Liver (tissue), 9 donors: ENCODE results near the gene ZER1. TPM values are rescaled to one million over a fixed set of nuclear protein-coding genes. Genes with fewer than 3 reads are reported as not detected.

Source experiments
- DNase-seq: peaks from one replicate; pipeline ENCODE4 v3.0.0-alpha.2; 2017; ENCODE audit warnings: low spot score
- H3K27ac ChIP-seq, 2 donors: one replicate each; pipeline ENCODE4 v1.7.0; 2013; ENCODE audit warnings: inconsistent platforms in 2 of 2, low read length in 2 of 2, control low read depth in 1 of 2, low read depth in 1 of 2, mild to moderate bottlenecking in 1 of 2
- H3K27me3 ChIP-seq, 4 donors: one replicate each; pipeline versions ENCODE4 v1.6.1 to v1.7.0; 2013; ENCODE audit warnings: low read length in 3 of 4, inconsistent platforms in 1 of 4, mild to moderate bottlenecking in 1 of 4, moderate library complexity in 1 of 4; ENCODE audit not compliant: control insufficient read depth in 4 of 4, insufficient read depth in 4 of 4
- H3K36me3 ChIP-seq, 4 donors: one replicate each; pipeline versions ENCODE4 v1.6.1 to v1.7.0; 2013; ENCODE audit warnings: low read length in 3 of 4, mild to moderate bottlenecking in 3 of 4, low read depth in 1 of 4, moderate library complexity in 1 of 4; ENCODE audit not compliant: control insufficient read depth in 4 of 4, insufficient read depth in 3 of 4
- H3K4me1 ChIP-seq, 4 donors: one replicate each; pipeline versions ENCODE4 v1.6.1 to v1.7.0; 2013; ENCODE audit warnings: low read length in 3 of 4, mild to moderate bottlenecking in 3 of 4, moderate library complexity in 1 of 4; ENCODE audit not compliant: control insufficient read depth in 4 of 4, insufficient read depth in 4 of 4
- H3K4me3 ChIP-seq, 3 donors: one replicate each; pipeline versions ENCODE4 v1.6.1 to v1.7.0; 2013; ENCODE audit warnings: low read length in 3 of 3, control low read depth in 1 of 3, low read depth in 1 of 3, mild to moderate bottlenecking in 1 of 3
- H3K9ac ChIP-seq, 2 donors: one replicate each; pipeline ENCODE4 v1.7.0; 2013; ENCODE audit warnings: low read length in 2 of 2, mild to moderate bottlenecking in 2 of 2, moderate library complexity in 2 of 2, control low read depth in 1 of 2, low read depth in 1 of 2
- H3K9me3 ChIP-seq, 4 donors: one replicate each; pipeline versions ENCODE4 v1.6.1 to v1.7.0; 2013; ENCODE audit warnings: low read length in 3 of 4; ENCODE audit not compliant: control insufficient read depth in 4 of 4
- ATF3 ChIP-seq: IDR thresholded peaks from 2 replicates; pipeline ENCODE4 v1.6.1; 2016; ENCODE audit warnings: antibody characterized with exemption
- CTCF ChIP-seq: fragments of 150-350 bp; IDR thresholded peaks from 2 replicates; pipeline ENCODE4 v1.5.1; 2017; ENCODE audit warnings: improper control_type of control experiment, low read depth, low read length; ENCODE audit not compliant: missing input control
- EGR1 ChIP-seq, 2 donors: IDR thresholded peaks; 2 replicates each; pipeline ENCODE4 v1.6.1; 2016 to 2018; ENCODE audit warnings: antibody characterized with exemption in 2 of 2, low read depth in 2 of 2
- FOXA1 ChIP-seq: IDR thresholded peaks from 2 replicates; pipeline ENCODE4 v1.6.1; 2016; ENCODE audit warnings: antibody characterized with exemption
- GABPA ChIP-seq, 2 donors: IDR thresholded peaks in 1 of 2; conservative IDR thresholded peaks in 1 of 2; 2 replicates each; pipeline ENCODE4 v1.6.1; 2016; ENCODE audit warnings: antibody characterized with exemption in 2 of 2, mild to moderate bottlenecking in 1 of 2, moderate library complexity in 1 of 2
- HNF4A ChIP-seq, 2 donors: conservative IDR thresholded peaks; 2 replicates each; pipeline ENCODE4 v1.6.1; 2016; ENCODE audit warnings: antibody characterized with exemption in 2 of 2, mild to moderate bottlenecking in 2 of 2
- JUND ChIP-seq, 2 donors: IDR thresholded peaks; 2 replicates each; pipeline ENCODE4 v1.6.1; 2016; ENCODE audit warnings: antibody characterized with exemption in 2 of 2
- RXRA ChIP-seq, 2 donors: IDR thresholded peaks; 2 replicates each; pipeline ENCODE4 v1.6.1; 2017 to 2018; ENCODE audit warnings: antibody characterized with exemption in 2 of 2, mild to moderate bottlenecking in 1 of 2
- TAF1 ChIP-seq: conservative IDR thresholded peaks from 2 replicates; pipeline ENCODE4 v1.6.1; 2016; ENCODE audit warnings: antibody characterized with exemption, mild to moderate bottlenecking
- WGBS: extraction: QIAGEN DNeasy Blood & Tissue Kit; methylation state at CpG from one replicate; pipeline ENCODE4 v1.1.7; 2013; 5-methylcytosine and 5-hydroxymethylcytosine counted together
- polyA plus RNA-seq, 2 donors: library from polyadenylated mRNA; stranded (reverse) in 1 of 2; unstranded in 1 of 2; fragments of 200-250 nt in 1 of 2; fragments of >200 nt in 1 of 2; fragmentation: Nextera tagmentation in 1 of 2; extraction: Ambion mirVana in 1 of 2; gene quantifications; one replicate each; pipeline versions ENCODE4 v1.2.1 to v1.2.3, GENCODE V29; 2013 to 2015
- total RNA-seq, 2 donors: library from RNA; depleted of rRNA; stranded (reverse); fragments of >200 nt; gene quantifications; one replicate each; pipeline ENCODE4 v1.2.3, GENCODE V29; 2014
- TF ChIP-seq, protein P1 (sequence below): IDR thresholded peaks from 2 replicates; pipeline ENCODE4 v1.6.1; 2016; ENCODE audit warnings: antibody characterized with exemption, mild to moderate bottlenecking
- donor health status: healthy.
- donor health status: healthy.
- donor health status: healthy.
- donor health status: healthy.
- donor health status: healthy.

Gene ZER1
- total and polyA plus RNA-seq, 4 donors = 7.6 to 29.1 (median 15.8) TPM

DNA sequence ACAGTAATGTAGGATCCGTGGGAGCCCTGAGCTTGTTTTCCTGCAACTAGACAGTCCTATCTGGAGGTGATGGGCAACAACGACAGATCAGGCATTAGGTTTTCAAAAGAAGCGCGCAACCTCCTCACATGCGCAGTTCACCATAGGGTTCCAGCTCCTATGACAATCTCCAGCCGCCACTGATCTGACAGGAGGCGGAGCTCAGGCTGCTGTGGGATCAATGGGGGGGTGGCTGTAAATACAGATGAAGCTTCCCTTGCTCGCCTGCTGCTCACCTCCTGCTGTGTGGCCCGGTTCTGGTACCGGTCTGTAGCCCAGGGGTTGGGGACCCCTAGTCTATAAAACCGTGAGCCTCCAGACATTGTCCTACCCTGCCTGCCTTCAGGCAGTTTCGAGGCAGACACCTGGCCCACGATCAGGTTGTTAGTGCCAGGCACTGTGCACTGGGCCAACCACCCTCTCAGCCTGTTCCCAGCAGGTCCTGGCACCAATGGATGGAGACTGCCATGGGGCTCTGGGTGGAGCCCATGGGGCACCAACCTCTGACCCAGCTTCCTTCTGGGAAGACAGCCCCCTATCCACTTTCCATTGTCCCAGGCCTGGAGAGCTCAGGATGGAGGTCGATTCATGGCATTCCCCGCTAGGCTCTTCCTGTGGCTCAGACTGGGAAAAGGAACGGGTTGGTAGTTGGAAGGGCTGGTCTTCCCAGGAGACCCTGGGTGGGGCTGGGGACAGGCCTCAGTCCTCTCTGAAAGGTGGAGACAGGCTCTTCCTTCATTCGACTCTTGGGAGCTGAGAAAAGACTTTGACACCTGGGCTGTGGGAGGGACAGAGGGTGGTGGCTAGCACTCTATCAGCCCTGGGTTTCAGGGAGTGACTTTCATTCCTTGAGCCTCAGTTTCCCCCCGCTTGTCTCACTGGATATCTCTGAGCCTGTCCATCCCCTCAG is 48.3 kb upstream of the ZER1 start:
- H3K4me1 ChIP-seq = peaks cover 19 to 38% (median 28%) of the 10 kb centered on the region in 4 donors
- no peak for DNase-seq
- H3K4me3 ChIP-seq = no peak overlapping the region
- TF ChIP-seq RXRA (IDR thresholded peaks at IDR 0.05) (no peak), TAF1 (no peak), ATF3 (no peak)
- H3K9ac ChIP-seq = no peak overlapping the region
- H3K9me3 ChIP-seq = no peaks in the 10 kb centered on the region
- WGBS = 70% methylated on average over 18 of the region's 18 CpGs
- H3K36me3 ChIP-seq = peaks cover 0 to 25% (median 10%) of the 10 kb centered on the region in 4 donors
- no peak overlapping the region for H3K27ac ChIP-seq
- no peaks in the 10 kb centered on the region for H3K27me3 ChIP-seq

- no peak for DNase-seq
- H3K9ac ChIP-seq = no peak overlapping the region
- peaks cover 15 to 32% (median 23%) of the 10 kb centered on the region in 4 donors for H3K4me1 ChIP-seq
- TF ChIP-seq EGR1 (IDR thresholded peaks at IDR 0.05; ENCODE audit: low read depth in 2 of 2) = no peak
- no peak for TF ChIP-seq CTCF
- TF ChIP-seq GABPA (IDR thresholded peaks at IDR 0.05 in 1 of 2, conservative IDR thresholded peaks at IDR 0.05 in 1 of 2) = no peak
- TF ChIP-seq FOXA1 = no peak
- no peak for TF ChIP-seq HNF4A (conservative IDR thresholded peaks at IDR 0.05)
- no peak for TF ChIP-seq JUND (IDR thresholded peaks at IDR 0.05)
- TF ChIP-seq ATF3 = no peak
- TF ChIP-seq, protein P1, sequence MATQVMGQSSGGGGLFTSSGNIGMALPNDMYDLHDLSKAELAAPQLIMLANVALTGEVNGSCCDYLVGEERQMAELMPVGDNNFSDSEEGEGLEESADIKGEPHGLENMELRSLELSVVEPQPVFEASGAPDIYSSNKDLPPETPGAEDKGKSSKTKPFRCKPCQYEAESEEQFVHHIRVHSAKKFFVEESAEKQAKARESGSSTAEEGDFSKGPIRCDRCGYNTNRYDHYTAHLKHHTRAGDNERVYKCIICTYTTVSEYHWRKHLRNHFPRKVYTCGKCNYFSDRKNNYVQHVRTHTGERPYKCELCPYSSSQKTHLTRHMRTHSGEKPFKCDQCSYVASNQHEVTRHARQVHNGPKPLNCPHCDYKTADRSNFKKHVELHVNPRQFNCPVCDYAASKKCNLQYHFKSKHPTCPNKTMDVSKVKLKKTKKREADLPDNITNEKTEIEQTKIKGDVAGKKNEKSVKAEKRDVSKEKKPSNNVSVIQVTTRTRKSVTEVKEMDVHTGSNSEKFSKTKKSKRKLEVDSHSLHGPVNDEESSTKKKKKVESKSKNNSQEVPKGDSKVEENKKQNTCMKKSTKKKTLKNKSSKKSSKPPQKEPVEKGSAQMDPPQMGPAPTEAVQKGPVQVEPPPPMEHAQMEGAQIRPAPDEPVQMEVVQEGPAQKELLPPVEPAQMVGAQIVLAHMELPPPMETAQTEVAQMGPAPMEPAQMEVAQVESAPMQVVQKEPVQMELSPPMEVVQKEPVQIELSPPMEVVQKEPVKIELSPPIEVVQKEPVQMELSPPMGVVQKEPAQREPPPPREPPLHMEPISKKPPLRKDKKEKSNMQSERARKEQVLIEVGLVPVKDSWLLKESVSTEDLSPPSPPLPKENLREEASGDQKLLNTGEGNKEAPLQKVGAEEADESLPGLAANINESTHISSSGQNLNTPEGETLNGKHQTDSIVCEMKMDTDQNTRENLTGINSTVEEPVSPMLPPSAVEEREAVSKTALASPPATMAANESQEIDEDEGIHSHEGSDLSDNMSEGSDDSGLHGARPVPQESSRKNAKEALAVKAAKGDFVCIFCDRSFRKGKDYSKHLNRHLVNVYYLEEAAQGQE = no peak
- WGBS = 8% methylated on average over 90 of the region's 90 CpGs
- peaks cover 0 to 17% (median 7%) of the 10 kb centered on the region in 4 donors for H3K36me3 ChIP-seq
- H3K9me3 ChIP-seq = no peaks in the 10 kb centered on the region
- peak overlapping the region in 1 of 2 donors; percentile 21 for H3K27ac ChIP-seq
- H3K4me3 ChIP-seq = peak overlapping the region; percentile 27 to 86 (median 46)
- no peaks in the 10 kb centered on the region for H3K27me3 ChIP-seq
These were observed 47.4 kb upstream of the ZER1 start for GRCh38 chr9:128818839-128819715.
